ENCODE data around the gene DBH.
"Not testable (repeated sequence)": the region's sequence is repeated elsewhere in the genome, so short reads cannot be mapped to it uniquely, and the experiment has no call there.

DBH gene

DNA sequence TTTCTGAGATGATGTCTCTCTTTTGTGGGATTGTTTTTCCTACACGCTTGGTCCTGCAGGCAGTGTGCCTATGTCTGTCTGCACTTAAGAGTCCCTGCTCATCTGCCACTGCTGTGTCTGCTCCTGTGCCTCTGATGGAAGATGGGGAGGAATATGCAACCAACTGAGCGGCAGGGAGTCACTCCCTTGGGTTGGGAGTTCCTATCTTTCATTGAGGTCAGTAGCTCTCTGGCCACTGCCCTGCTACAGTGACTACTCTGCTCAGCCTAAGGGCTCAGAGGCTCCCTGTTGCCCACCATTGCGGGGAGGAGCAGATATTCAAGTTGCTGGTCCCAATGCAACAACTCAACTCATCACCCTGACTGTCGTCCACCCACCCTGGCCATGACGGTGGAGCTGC, 13.6 kb upstream of the DBH start:
- no peak for DNase-seq (ENCODE audit: low read depth in 2 of 2)

DNA sequence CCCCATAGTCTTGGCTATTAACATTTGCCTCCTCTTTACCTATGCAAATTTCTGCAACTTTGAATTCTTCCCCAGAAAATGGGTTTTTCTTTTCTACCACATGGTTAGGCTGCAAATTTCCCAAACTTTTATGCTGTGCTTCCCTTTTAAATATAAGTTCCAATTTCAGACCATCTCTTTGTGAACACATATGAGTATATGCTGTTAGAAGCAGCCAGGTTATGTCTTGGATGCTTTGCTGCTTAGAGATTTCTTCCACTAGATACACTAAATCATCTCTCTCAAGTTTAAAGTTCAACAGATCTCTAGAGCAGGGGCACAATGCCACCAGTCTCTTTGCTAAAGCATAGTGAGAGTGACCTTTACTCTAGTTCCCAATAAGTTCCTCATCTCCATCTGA, 10.2 kb upstream of the DBH start:
- not testable (repeated sequence) for DNase-seq (ENCODE audit: low read depth in 2 of 2)

DNA sequence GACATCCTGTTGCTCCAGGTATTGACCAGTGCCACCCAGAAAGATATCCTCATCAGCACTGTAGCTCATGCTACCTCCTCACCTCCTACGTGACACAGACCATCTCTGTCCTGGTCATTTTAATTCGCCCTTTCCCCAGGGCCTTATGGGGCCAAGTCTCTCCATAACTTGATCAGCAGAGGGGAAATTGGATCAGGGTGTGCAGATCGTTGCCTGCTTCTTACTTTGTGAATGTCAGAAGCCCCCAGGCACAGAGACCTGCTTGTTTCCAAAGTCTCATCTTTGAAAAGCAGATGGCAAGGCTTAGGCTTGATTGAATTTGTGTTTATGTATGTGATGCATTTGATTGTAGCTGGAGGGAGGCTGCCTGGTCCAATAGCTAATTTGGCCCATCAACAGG, 8.8 kb upstream of the DBH start:
- DNase-seq (ENCODE audit: low read depth in 2 of 2), result no peak

DNA sequence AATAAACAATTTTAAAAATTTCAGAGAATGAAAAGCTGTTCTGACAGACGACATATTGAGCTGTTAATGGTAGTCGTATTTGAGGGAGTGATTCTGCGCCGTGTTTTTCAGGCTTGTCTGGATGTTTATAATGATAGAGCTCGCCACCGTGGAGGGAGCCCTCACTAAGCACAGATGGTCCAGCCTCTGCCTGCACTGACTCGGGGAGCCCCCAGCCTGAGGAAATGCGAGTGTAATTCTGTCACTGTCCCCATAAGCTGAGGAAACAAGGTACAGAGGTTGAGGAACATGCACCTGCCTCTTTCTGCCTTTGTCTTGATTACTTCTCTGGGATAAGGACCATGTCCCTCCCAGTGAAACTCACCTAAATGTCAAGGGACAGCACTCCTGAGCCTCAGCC, 7.4 kb upstream of the DBH start:
- no peak for DNase-seq (ENCODE audit: low read depth in 2 of 2)

GRCh38 chr9:133629221-133630110, 6.7 kb upstream of the DBH start:
- no peak for DNase-seq (ENCODE audit: low read depth in 2 of 2)

DNA sequence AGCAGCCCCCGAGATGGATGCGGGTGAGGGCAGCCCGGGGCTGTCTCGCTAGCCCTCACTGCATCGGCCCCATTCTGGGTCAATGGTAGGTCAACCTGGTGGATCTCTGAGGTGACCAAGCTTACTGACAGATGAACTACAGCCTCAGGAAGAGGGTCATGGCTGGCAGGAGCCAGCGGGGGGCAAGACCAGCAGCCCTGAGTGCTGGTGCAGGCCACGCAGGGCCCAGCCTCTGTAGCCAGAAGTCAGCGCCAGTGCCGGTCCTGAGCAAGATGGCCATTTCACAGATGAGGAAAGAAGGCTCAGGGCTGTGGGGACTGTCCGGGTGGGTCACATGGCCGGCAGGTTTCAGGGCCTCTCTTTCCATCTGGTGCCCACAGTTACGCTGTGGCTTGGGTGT, 5.1 kb upstream of the DBH start:
- no peak for DNase-seq (ENCODE audit: low read depth in 2 of 2)

- no peak for DNase-seq (ENCODE audit: low read depth in 2 of 2)
Measured at GRCh38 chr9:133632806-133633680, 3.1 kb upstream of the DBH start.

DNA sequence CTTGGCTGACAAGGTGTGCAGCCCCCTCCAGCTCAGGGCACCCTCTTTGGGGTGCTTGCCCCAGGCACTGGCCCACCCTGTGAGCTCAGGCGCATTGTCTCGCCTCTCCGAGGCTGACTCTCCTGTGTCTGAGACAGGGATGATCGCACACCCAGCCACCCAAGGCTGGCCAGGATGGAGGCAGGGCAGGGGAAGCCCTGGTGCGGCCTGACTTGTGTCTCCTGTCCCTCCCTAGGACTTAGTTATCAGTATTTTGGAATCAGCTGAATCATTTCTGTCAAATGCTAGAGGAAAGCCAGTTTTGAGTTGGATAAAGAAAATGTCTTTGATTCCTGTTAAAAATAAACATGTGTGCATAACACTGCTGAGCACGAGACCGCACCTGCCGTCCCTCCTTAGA, 2.5 kb upstream of the DBH start:
- DNase-seq (ENCODE audit: low read depth in 2 of 2), result no peak

DNA sequence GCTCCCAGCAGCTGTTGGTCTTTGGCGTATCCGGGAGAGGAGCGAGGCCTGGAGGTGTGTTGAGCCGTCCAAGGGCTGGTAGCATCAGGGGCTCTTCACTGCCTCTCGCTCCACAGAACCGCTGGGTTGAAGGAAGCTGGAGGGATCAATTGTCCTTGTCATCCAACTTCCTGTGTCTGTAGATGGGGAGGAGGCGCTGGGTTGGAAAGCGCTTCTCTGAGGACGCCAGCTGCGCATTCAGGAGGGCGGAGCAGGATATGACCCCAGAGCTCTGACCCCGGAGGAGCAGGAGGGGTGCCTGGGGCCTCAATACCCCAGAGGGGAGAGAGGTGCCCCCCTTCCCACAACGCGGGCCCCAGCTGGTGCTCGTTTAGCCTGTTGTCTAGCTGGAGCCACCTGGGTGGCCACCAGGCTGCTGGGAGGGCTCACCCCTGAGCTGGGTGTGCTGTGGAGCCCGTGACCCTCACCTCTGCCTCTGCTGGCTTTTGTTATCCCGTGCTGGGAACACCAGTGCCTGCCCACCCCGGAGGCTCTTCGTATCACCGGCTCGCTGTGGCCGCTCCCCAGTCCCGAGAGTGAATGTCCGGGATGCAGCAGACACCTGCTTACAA, 2.0 kb upstream of the DBH start:
- DNase-seq (ENCODE audit: low read depth in 2 of 2), result no peak

GRCh38 chr9:133635098-133635497, 1.1 kb upstream of the DBH start:
- DNase-seq (ENCODE audit: low read depth in 2 of 2), result no peak

GRCh38 chr9:133636902-133637301, 739 bp downstream of the DBH start:
- DNase-seq (ENCODE audit: low read depth in 2 of 2), result no peak

DNA sequence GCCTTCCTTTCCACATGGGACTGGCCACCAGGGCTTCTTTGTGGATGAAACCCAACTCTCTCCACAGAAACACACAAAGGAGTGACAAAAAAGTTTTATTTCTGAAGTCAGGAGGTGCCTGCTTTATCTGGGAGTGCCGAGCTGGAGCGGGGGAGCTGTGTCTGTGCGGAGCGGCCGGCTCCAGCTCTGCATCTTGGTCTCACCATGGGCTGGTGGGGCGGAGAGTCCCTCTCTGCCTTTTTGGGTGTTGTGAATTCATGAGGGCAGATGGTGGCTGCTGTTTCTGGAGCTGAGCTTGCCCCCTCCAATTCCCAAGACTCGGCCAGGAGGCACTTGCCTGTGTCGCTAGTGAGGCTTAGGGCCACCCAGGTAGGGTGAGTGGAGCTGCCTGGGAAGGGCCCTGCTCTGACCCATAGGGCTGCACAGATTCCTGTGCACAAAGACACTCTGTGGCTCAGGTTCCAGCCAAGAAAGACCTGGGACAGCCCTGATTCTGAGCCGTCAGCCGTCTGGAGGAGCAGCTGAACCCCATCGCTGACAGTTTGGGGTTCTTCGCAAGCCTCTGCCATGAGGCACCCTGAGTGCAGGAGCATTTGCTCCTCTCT, 1.4 kb downstream of the DBH start:
- no peak for DNase-seq (ENCODE audit: low read depth in 2 of 2)

GRCh38 chr9:133638076-133638475, 1.9 kb downstream of the DBH start:
- DNase-seq (ENCODE audit: low read depth in 2 of 2), result no peak

DNA sequence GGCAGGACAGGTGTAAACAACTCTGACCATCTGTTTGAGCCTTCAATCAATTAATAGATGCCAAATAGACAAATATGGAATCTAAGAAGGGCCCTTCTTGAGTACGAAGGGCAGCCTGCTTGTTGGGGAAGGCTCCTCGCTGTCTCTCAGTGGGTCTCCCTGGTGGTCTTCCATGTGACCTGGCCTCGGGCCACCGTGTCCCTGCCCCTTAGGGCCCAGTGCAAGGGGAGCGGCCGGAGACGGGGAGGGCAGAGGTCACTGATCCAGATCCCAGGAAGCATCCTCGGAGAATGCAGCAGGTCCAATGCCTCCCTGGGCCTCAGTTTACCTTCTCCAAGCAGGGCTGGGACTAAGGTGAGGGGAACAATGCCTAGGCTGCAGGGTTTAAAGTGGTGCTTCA, 2.5 kb downstream of the DBH start:
- DNase-seq (ENCODE audit: low read depth in 2 of 2), result no peak

DNA sequence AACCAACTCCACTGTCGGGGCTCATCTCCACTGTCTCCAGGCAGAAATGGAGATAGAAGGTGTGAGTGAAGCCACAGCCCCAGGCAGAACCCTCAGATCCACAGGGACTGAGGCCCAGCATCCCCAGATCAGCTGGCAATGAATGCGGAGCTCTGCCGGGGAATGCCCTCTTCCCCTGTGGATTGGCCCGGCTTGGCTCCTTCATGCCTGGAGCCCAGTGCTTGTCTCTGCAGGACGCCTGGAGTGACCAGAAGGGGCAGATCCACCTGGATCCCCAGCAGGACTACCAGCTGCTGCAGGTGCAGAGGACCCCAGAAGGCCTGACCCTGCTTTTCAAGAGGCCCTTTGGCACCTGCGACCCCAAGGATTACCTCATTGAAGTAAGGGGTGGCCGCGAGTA, 3.5 kb downstream of the DBH start:
- no peak for DNase-seq (ENCODE audit: low read depth in 2 of 2)

DNA sequence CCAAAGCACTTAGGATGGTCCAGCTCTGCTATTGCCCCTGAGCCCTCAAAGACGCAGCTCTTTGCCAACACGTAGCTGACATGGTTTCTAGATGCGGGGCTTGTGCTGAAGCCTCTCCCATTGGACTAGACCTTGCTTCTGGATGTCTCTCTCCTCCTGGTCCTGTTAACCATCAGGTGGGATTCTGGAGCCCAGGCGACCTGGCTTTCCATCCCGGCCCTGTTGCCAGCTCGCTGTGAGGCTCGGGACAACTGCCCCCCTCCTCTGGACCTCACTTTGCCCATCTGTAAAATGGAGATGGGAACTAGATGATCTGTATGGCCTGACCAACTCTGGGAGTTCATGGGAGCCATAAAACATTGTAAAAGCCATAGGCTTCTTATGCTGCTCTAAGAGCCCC, 4.0 kb downstream of the DBH start:
- no peak for DNase-seq (ENCODE audit: low read depth in 2 of 2)

- DNase-seq (ENCODE audit: low read depth in 2 of 2), result no peak
Measured at GRCh38 chr9:133640580-133641395, 4.6 kb downstream of the DBH start.

DNA sequence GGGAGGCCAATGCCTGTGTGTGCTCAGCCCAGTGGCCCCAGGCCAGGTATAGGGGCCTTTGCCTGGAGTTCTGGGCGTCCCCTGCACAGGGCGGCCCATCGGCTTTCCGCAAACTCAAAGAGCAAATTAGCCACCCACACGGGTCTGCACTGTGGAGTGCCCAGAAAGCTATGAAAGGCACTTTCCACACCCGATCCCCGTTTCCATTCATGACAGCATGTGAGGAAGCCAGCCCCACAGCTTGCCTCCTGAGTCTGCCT, 5.2 kb downstream of the DBH start:
- DNase-seq (ENCODE audit: low read depth in 2 of 2), result no peak

DNA sequence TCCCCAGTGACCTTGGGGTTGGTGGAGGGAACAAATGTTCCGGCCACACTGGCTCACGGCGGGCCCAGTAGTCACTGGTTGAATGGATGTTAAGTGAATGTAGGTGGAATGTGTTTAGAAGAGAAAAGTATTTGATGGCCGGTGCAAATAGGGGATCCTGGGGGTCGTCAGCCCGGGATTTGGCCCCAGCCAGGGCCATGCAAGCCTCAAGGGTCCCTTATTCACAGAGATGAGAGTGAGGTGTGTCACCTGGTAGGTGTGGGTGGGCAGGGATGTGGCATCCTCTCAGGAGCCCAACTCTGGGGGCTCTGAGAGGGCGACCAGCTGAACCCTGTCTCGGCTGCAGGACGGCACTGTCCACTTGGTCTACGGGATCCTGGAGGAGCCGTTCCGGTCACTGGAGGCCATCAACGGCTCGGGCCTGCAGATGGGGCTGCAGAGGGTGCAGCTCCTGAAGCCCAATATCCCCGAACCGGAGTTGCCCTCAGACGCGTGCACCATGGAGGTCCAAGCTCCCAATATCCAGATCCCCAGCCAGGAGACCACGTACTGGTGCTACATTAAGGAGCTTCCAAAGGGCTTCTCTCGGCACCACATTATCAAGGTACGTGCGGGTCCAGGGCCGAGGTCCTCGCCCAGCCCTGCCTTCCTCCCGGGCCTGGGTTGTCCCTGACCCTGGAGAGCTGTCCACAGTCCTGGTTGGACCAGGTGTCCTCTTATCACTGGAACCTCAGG, 5.9 kb downstream of the DBH start:
- DNase-seq (ENCODE audit: low read depth in 2 of 2), result no peak

DNA sequence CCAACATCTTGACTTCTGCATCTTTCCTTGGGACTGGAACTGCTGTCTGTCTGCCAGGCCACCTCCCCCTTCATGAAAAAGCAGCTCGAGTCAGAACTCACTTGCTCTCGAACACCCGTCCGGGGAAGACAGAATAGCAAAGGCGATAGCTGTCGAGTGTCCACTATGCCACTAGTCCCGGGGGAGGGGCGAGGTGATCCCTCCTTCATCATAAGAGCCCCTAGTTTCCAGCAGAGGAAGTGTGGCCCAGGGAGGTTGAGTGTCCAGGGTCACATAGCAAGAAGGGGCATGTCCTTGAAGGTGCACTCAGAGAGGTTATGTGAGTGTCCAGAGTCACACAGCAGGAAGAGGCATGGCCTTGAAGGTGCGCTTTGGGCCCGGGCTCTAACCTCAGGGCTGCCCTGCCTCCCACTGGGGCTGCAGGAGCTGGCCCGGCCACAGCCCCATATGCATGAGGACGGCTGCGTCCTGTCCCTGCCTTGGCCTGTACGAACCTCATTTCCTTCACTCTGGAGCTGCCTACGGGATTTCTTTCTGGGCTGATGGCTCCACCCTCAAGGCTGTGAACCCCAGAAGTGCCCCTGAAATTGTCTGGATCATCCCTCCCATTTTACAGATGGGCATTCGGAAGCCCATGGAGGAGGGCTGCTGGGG, 6.7 kb downstream of the DBH start:
- DNase-seq (ENCODE audit: low read depth in 2 of 2), result no peak

Data from stimulated activated CD8-positive, alpha-beta memory T cell treated with anti-CD3 and anti-CD28 coated beads, Interleukin-15, amount 100 ng/mL, for 4 hours (primary cell).